ENCODE measurements around the gene WDR31.
"Not testable (repeated sequence)": the region's sequence is repeated elsewhere in the genome, so short reads cannot be mapped to it uniquely, and the experiment has no call there.

Gene WDR31

DNA sequence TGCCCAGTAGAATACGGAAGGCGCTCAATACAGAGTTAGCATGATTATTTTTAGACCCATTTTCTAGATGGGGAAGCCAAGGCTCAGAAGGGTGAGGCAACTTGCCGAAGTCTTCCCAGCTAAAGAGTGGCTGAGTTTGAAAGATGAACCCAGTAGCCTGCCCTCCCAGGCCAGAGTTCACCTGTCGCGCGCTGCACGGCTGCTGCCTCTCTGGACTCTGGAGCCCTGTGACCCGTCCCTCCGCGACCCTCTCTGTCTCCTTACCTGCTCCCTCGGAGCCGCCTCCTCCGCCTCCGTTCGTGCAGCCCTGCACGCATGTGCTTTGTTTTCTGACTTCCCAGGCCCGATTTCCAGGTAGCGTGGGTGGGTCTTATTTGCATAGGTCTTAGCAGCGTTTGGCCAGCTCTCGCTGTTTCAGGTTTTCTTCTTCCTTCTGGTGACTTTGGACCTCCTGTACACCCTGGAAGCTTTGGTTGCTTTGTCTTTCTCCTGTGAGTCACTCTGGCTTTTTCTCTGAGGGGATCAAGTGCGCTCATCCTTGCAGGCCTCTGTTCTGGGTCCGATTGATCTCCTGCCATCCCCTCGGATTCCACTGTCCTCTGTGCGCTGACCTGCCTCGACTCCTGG, 37.2 kb downstream of the WDR31 start, which contains the start of gene RNF183:
Gene RNF183 (minus strand): TSS at position 585 of the 627 bp plus-strand sequence. CDS start 5,192 bp downstream, outside the sequence.
- Histone ChIP-seq H3K27ac (ENCODE audit: low read length) (no peak within 1 kb of the TSS), H3K4me3 (ENCODE audit: low read depth in 1 of 2, low read length in 2 of 2) (no peak within 1 kb of the TSS), H3K36me3 (ENCODE audit: control insufficient read depth in 1 of 2, insufficient read depth in 2 of 2, low read length in 2 of 2) (no peaks in the 10 kb centered on the region)

DNA sequence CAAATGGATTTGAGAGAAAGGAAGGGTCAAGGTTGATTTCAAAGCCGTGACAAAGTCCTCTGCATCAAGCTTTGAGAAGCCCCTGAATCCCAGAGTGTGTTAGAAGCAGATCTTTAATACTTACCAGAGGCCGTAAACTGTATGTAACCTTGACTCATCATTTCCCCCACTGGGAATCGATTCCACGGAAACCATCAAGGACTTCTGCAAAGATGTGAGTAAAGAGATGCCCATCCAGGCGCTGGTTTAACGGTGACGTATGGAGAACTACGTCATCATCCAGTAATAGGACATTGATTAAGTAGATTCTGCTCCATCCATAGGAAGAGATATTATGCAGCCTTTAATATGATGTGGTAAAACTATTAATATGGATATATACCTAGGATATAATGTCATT, 38.5 kb downstream of the WDR31 start:
- H3K27me3 ChIP-seq (ENCODE audit: low read depth, low read length), result no peaks in the 10 kb centered on the region
- H3K4me3 ChIP-seq (ENCODE audit: low read depth in 1 of 2, low read length in 2 of 2), result no peak overlapping the region
- H3K27ac ChIP-seq (ENCODE audit: low read length), result no peak overlapping the region
- no peaks in the 10 kb centered on the region for H3K4me1 ChIP-seq (ENCODE audit: control insufficient read depth in 1 of 2, insufficient read depth in 2 of 2, low read length in 2 of 2)
- H3K9me3 ChIP-seq (ENCODE audit: control insufficient read depth in 1 of 2, low read length in 2 of 2), result no peaks in the 10 kb centered on the region
- H3K36me3 ChIP-seq (ENCODE audit: control insufficient read depth in 1 of 2, insufficient read depth in 2 of 2, low read length in 2 of 2), result no peaks in the 10 kb centered on the region

More for the DNA sequence above, 37.2 kb downstream of the WDR31 start, which contains the start of gene RNF183:
- H3K9me3 ChIP-seq (ENCODE audit: control insufficient read depth in 1 of 2, low read length in 2 of 2), result no peaks in the 10 kb centered on the region
- no peaks in the 10 kb centered on the region for H3K27me3 ChIP-seq (ENCODE audit: low read depth, low read length)
- H3K4me1 ChIP-seq (ENCODE audit: control insufficient read depth in 1 of 2, insufficient read depth in 2 of 2, low read length in 2 of 2), result no peaks in the 10 kb centered on the region

DNA sequence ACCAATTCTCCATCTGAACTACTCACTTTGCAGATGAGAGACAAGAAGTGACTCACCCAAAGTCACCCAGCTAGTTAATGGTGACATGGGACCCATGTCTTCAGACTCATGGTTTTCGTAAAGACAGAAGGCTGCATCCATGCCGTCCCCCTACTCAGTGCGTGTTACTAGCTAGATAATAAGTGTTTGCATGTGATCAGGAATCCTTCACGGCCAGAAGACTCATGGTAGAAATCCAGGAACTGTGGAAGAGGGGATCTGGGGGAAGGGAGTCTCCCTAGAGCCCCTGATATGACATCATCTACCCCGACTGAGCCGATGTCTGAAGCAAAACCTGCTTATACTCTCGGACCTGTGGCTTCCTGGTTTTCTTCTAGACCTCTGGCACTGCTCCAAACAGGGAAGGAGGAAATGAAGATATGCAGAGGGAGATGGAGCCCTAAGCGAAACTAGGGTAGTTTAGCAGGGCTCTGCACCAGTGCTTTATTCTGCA, 40.2 kb downstream of the WDR31 start:
- no peaks in the 10 kb centered on the region for H3K36me3 ChIP-seq (ENCODE audit: control insufficient read depth in 1 of 2, insufficient read depth in 2 of 2, low read length in 2 of 2)
- H3K27ac ChIP-seq (ENCODE audit: low read length), result no peak overlapping the region
- no peaks in the 10 kb centered on the region for H3K9me3 ChIP-seq (ENCODE audit: control insufficient read depth in 1 of 2, low read length in 2 of 2)
- H3K4me3 ChIP-seq (ENCODE audit: low read depth in 1 of 2, low read length in 2 of 2), result no peak overlapping the region
- H3K27me3 ChIP-seq (ENCODE audit: low read depth, low read length), result no peaks in the 10 kb centered on the region
- no peaks in the 10 kb centered on the region for H3K4me1 ChIP-seq (ENCODE audit: control insufficient read depth in 1 of 2, insufficient read depth in 2 of 2, low read length in 2 of 2)

- no peak overlapping the region for H3K27ac ChIP-seq (ENCODE audit: low read length)
- H3K9me3 ChIP-seq (ENCODE audit: control insufficient read depth in 1 of 2, low read length in 2 of 2), result no peaks in the 10 kb centered on the region
- no peaks in the 10 kb centered on the region for H3K36me3 ChIP-seq (ENCODE audit: control insufficient read depth in 1 of 2, insufficient read depth in 2 of 2, low read length in 2 of 2)
- H3K4me1 ChIP-seq (ENCODE audit: control insufficient read depth in 1 of 2, insufficient read depth in 2 of 2, low read length in 2 of 2), result no peaks in the 10 kb centered on the region
- no peak overlapping the region for H3K4me3 ChIP-seq (ENCODE audit: low read depth in 1 of 2, low read length in 2 of 2)
- no peaks in the 10 kb centered on the region for H3K27me3 ChIP-seq (ENCODE audit: low read depth, low read length)
Measured at GRCh38 chr9:113298924-113299770, 40.9 kb downstream of the WDR31 start.

GRCh38 chr9:113298311-113298710, 41.8 kb downstream of the WDR31 start:
- Histone ChIP-seq H3K4me3 (ENCODE audit: low read depth in 1 of 2, low read length in 2 of 2) (no peak overlapping the region), H3K9me3 (ENCODE audit: control insufficient read depth in 1 of 2, low read length in 2 of 2) (no peaks in the 10 kb centered on the region), H3K27ac (ENCODE audit: low read length) (no peak overlapping the region), H3K36me3 (ENCODE audit: control insufficient read depth in 1 of 2, insufficient read depth in 2 of 2, low read length in 2 of 2) (peaks cover 0 to 3% of the 10 kb centered on the region in 2 donors), H3K4me1 (ENCODE audit: control insufficient read depth in 1 of 2, insufficient read depth in 2 of 2, low read length in 2 of 2) (no peaks in the 10 kb centered on the region), H3K27me3 (ENCODE audit: low read depth, low read length) (no peaks in the 10 kb centered on the region)

DNA sequence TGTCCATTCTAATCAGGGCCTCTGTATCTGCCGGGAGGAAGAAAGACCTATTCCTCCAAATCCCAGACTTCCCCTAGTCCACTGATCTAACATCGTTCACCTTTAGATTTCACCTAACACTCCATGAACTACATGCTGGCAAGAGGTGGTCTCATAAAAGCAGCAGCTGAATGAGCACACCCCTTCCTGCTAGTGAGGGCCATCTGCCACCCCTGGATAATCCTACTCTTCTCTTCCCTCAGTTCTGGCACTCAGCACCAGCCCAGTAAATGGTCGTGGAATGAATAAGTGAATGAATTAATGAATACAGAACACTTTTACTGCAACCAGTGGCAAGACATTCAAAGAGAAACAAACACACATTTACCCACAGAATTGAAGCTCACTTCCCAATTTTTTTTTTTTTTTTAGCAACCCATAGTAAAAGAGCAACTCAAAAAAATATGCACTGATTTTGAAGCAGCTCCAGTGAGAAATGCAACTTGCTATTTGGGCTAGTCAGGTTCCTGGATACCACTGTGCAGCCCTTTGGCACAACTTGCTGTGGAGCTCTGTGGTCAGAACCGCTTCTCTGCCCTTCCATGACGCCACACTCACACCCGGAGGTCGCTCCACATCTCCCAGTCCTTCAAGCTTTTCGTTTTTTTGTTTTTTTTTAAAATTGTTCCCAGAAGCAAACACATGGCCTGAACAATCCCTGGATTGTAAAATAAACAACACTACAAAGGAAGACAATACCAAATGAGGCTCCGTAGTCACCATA, 43.1 kb downstream of the WDR31 start:
- peaks cover 6 to 16% of the 10 kb centered on the region in 2 donors for H3K36me3 ChIP-seq (ENCODE audit: control insufficient read depth in 1 of 2, insufficient read depth in 2 of 2, low read length in 2 of 2)
- H3K9me3 ChIP-seq (ENCODE audit: control insufficient read depth in 1 of 2, low read length in 2 of 2), result no peaks in the 10 kb centered on the region
- no peak overlapping the region for H3K27ac ChIP-seq (ENCODE audit: low read length)
- no peak overlapping the region for H3K4me3 ChIP-seq (ENCODE audit: low read depth in 1 of 2, low read length in 2 of 2)
- H3K4me1 ChIP-seq (ENCODE audit: control insufficient read depth in 1 of 2, insufficient read depth in 2 of 2, low read length in 2 of 2), result no peaks in the 10 kb centered on the region
- no peaks in the 10 kb centered on the region for H3K27me3 ChIP-seq (ENCODE audit: low read depth, low read length)

DNA sequence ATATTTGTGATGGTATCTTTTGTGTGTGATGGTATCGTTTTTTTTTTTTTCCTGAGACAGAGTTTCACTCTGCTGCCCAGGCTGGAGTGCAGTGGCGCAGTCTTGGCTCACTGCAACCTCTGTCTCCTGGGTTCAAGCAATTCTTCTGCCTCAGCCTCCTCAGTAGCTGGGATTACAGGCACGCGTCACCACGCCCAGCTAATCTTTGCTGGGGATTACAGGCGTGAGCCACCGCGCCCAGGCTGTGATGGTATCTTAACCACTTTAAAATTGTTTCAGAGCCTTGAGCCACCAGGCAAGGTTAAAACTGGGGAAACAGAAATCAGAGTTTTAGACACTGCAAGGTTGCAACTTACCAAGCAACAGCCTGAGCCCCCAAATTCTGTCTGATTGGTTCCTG, 43.8 kb downstream of the WDR31 start:
- H3K27ac ChIP-seq (ENCODE audit: low read length); H3K4me1 ChIP-seq (ENCODE audit: control insufficient read depth in 1 of 2, insufficient read depth in 2 of 2, low read length in 2 of 2); H3K4me3 ChIP-seq (ENCODE audit: low read depth in 1 of 2, low read length in 2 of 2); H3K27me3 ChIP-seq (ENCODE audit: low read depth, low read length); H3K9me3 ChIP-seq (ENCODE audit: control insufficient read depth in 1 of 2, low read length in 2 of 2): not testable (repeated sequence)
- peaks cover 10 to 23% of the 10 kb centered on the region in 2 donors for H3K36me3 ChIP-seq (ENCODE audit: control insufficient read depth in 1 of 2, insufficient read depth in 2 of 2, low read length in 2 of 2)

GRCh38 chr9:113293285-113293878, 46.7 kb downstream of the WDR31 start:
- H3K27ac ChIP-seq (ENCODE audit: low read length), result no peak overlapping the region
- H3K27me3 ChIP-seq (ENCODE audit: low read depth, low read length), result no peaks in the 10 kb centered on the region
- H3K9me3 ChIP-seq (ENCODE audit: control insufficient read depth in 1 of 2, low read length in 2 of 2), result no peaks in the 10 kb centered on the region
- no peaks in the 10 kb centered on the region for H3K4me1 ChIP-seq (ENCODE audit: control insufficient read depth in 1 of 2, insufficient read depth in 2 of 2, low read length in 2 of 2)
- H3K4me3 ChIP-seq (ENCODE audit: low read depth in 1 of 2, low read length in 2 of 2), result no peak overlapping the region
- peaks cover 34 to 52% of the 10 kb centered on the region in 2 donors for H3K36me3 ChIP-seq (ENCODE audit: control insufficient read depth in 1 of 2, insufficient read depth in 2 of 2, low read length in 2 of 2)

GRCh38 chr9:113290052-113290607, 49.9 kb downstream of the WDR31 start:
- no peaks in the 10 kb centered on the region for H3K4me1 ChIP-seq (ENCODE audit: control insufficient read depth in 1 of 2, insufficient read depth in 2 of 2, low read length in 2 of 2)
- no peak overlapping the region for H3K4me3 ChIP-seq (ENCODE audit: low read depth in 1 of 2, low read length in 2 of 2)
- no peaks in the 10 kb centered on the region for H3K27me3 ChIP-seq (ENCODE audit: low read depth, low read length)
- H3K36me3 ChIP-seq (ENCODE audit: control insufficient read depth in 1 of 2, insufficient read depth in 2 of 2, low read length in 2 of 2), result peaks cover 58 to 71% of the 10 kb centered on the region in 2 donors
- H3K27ac ChIP-seq (ENCODE audit: low read length), result no peak overlapping the region
- H3K9me3 ChIP-seq (ENCODE audit: control insufficient read depth in 1 of 2, low read length in 2 of 2), result no peaks in the 10 kb centered on the region

- H3K9me3 ChIP-seq (ENCODE audit: control insufficient read depth in 1 of 2, low read length in 2 of 2), result no peaks in the 10 kb centered on the region
- H3K4me1 ChIP-seq (ENCODE audit: control insufficient read depth in 1 of 2, insufficient read depth in 2 of 2, low read length in 2 of 2), result no peaks in the 10 kb centered on the region
- peaks cover 67 to 81% of the 10 kb centered on the region in 2 donors for H3K36me3 ChIP-seq (ENCODE audit: control insufficient read depth in 1 of 2, insufficient read depth in 2 of 2, low read length in 2 of 2)
- no peak overlapping the region for H3K27ac ChIP-seq (ENCODE audit: low read length)
- H3K4me3 ChIP-seq (ENCODE audit: low read depth in 1 of 2, low read length in 2 of 2), result no peak overlapping the region
- no peaks in the 10 kb centered on the region for H3K27me3 ChIP-seq (ENCODE audit: low read depth, low read length)
Measured at GRCh38 chr9:113289091-113289490, 51.0 kb downstream of the WDR31 start.
